Keratinocyte (primary cell): ENCODE data around the gene RGS1. TPM values are rescaled to one million over a fixed set of nuclear protein-coding genes. Genes with fewer than 3 reads are reported as not detected.
A peak's percentile ranks its signal among the peaks of the same experiment; 100 is the strongest.

Source experiments
- DNase-seq: peaks from one replicate; pipeline ENCODE4 v3.0.0-alpha.2; 2011; ENCODE audit warnings: low read depth, missing footprints, low spot score
- FAIRE-seq: peaks from 2 replicates; lab custom pipeline; 2011; peaks lifted over from hg19 to GRCh38; lab: Jason Lieb, UNC
- H2AFZ ChIP-seq: 2 replicates; pipeline ENCODE4 v1.6.0; 2012; ENCODE audit warnings: low read length, control low read depth, inconsistent platforms; ENCODE audit not compliant: control insufficient read depth
- H3K27ac ChIP-seq: 2 replicates; pipeline ENCODE4 v1.5.1; 2011; ENCODE audit warnings: low read length; ENCODE audit not compliant: control insufficient read depth, insufficient read depth
- H3K27me3 ChIP-seq: 3 replicates; pipeline ENCODE4 v1.6.0; 2011; ENCODE audit warnings: low read length; ENCODE audit not compliant: control insufficient read depth, insufficient read depth; ENCODE audit errors: extremely low read depth
- H3K36me3 ChIP-seq, 2 experiments: 2 replicates in 1 of 2; 3 replicates in 1 of 2; pipeline ENCODE4 v1.5.1; 2011; ENCODE audit warnings: low read length in 2 of 2, mild to moderate bottlenecking in 1 of 2; ENCODE audit not compliant: control insufficient read depth in 2 of 2, insufficient read depth in 2 of 2; ENCODE audit errors: extremely low read depth in 1 of 2
- H3K4me1 ChIP-seq: 3 replicates; pipeline ENCODE4 v1.5.1; 2011; ENCODE audit warnings: low read length; ENCODE audit not compliant: control insufficient read depth, insufficient read depth; ENCODE audit errors: extremely low read depth
- H3K4me2 ChIP-seq: 3 replicates; pipeline ENCODE4 v1.6.0; 2011; ENCODE audit warnings: low read depth, low read length; ENCODE audit not compliant: control insufficient read depth, insufficient read depth; ENCODE audit errors: extremely low read depth
- H3K4me3 ChIP-seq, 3 experiments: fragments of 200-600 bp in 1 of 3; sonication (generic) in 1 of 3; 2 replicates in 2 of 3; 3 replicates in 1 of 3; pipeline ENCODE4 v1.5.1; 2011 to 2016; ENCODE audit warnings: low read length in 3 of 3, mild to moderate bottlenecking in 3 of 3, control low read depth in 2 of 3, inconsistent platforms in 1 of 3, low read depth in 1 of 3, mixed read lengths in 1 of 3, mixed run types in 1 of 3, moderate library complexity in 1 of 3; ENCODE audit not compliant: control insufficient read depth in 2 of 3, insufficient read depth in 2 of 3; ENCODE audit errors: extremely low read depth in 1 of 3
- H3K79me2 ChIP-seq: 2 replicates; pipeline ENCODE4 v1.6.0; 2012; ENCODE audit warnings: low read length; ENCODE audit not compliant: control insufficient read depth, insufficient read depth
- H3K9ac ChIP-seq: 3 replicates; pipeline ENCODE4 v1.6.0; 2011; ENCODE audit warnings: low read length; ENCODE audit not compliant: control insufficient read depth, insufficient read depth; ENCODE audit errors: extremely low read depth
- H3K9me1 ChIP-seq: 3 replicates; pipeline ENCODE4 v1.6.0; 2011; ENCODE audit warnings: low read length; ENCODE audit not compliant: control insufficient read depth, insufficient read depth; ENCODE audit errors: extremely low read depth
- H3K9me3 ChIP-seq: 2 replicates; pipeline ENCODE4 v1.5.1; 2012; ENCODE audit warnings: low read depth, low read length; ENCODE audit not compliant: control insufficient read depth
- H4K20me1 ChIP-seq: 3 replicates; pipeline ENCODE4 v1.6.0; 2011; ENCODE audit warnings: low read length; ENCODE audit not compliant: control insufficient read depth, insufficient read depth; ENCODE audit errors: extremely low read depth
- CTCF ChIP-seq, 3 experiments: IDR thresholded peaks in 1 of 3; conservative IDR thresholded peaks in 1 of 3; optimal IDR thresholded peaks in 1 of 3; 2 replicates in 2 of 3; 3 replicates in 1 of 3; pipeline versions ENCODE3 to v1.5.1; 2011; ENCODE audit warnings: low read length in 3 of 3, mild to moderate bottlenecking in 3 of 3, moderate library complexity in 2 of 3, control low read depth in 1 of 3, inconsistent platforms in 1 of 3; ENCODE audit not compliant: insufficient read depth in 2 of 3; ENCODE audit errors: extremely low read depth in 1 of 3
- EZH2 ChIP-seq: IDR thresholded peaks from one replicate; pipeline ENCODE4 v1.6.1; 2012; ENCODE audit warnings: inconsistent platforms, mild to moderate bottlenecking, low read length, moderate library complexity
- dilution Hi-C: fragments of 300-500 bp; cut with MboI; formaldehyde crosslinking; loops from one replicate; pipeline ENCODE4 v1.7.0; 2020; ENCODE audit warnings: low sequenced_read_pairs; ENCODE audit not compliant: extremely low pct_ligation_motif_present
- polyA plus RNA-seq, 5 experiments: library from polyadenylated mRNA; depleted of rRNA in 3 of 5; stranded (reverse) in 3 of 5; stranded (forward) in 1 of 5; unstranded in 1 of 5; fragments of >200 nt; gene quantifications; 1 replicate in 1 of 5; 2 replicates in 3 of 5; 3 replicates in 1 of 5; pipeline versions ENCODE4 v1.2.1 to v1.2.3, GENCODE V29; 2011 to 2012; ENCODE audit warnings: missing spikeins in 2 of 5, low read depth in 1 of 5, low replicate concordance in 1 of 5

Gene RGS1
- polyA plus RNA-seq, 1 donor (not counting 4 experiments of a cell fraction or from before 2014, with no cell fraction given), result 0.05 TPM

- Histone ChIP-seq H3K27ac (no peak overlapping the region), H3K4me1 (no peaks in the 10 kb centered on the region), H3K9me1 (no peaks in the 10 kb centered on the region), H2AFZ (no peak overlapping the region), H3K79me2 (no peaks in the 10 kb centered on the region), H3K4me2 (no peak overlapping the region), H3K4me3 (no peak overlapping the region), H3K27me3 (no peaks in the 10 kb centered on the region), H3K36me3 (no peaks in the 10 kb centered on the region), H3K9ac (no peak overlapping the region), H3K9me3 (no peaks in the 10 kb centered on the region), H4K20me1 (no peaks in the 10 kb centered on the region)
- DNase-seq, result no peak
- FAIRE-seq, result peak; percentile 61
- TF ChIP-seq EZH2 (no peak), CTCF (optimal IDR thresholded peaks at IDR 0.05 in 1 of 3, IDR thresholded peaks at IDR 0.05 in 1 of 3, conservative IDR thresholded peaks at IDR 0.05 in 1 of 3; ENCODE audit: extremely low read depth in 1 of 3, insufficient read depth in 2 of 3, low read length in 3 of 3) (peak; percentile 41 to 56 (median 41))
- dilution Hi-C loops, result no loop called here
These were observed 4.9 kb downstream of the RGS1 start for GRCh38 chr1:192580351-192580962.

GRCh38 chr1:192581131-192581927, 5.8 kb downstream of the RGS1 start:
- H3K27ac ChIP-seq, result no peak overlapping the region
- no peak for DNase-seq
- H3K9me1 ChIP-seq, result no peaks in the 10 kb centered on the region
- H3K9me3 ChIP-seq, result no peaks in the 10 kb centered on the region
- no peak for TF ChIP-seq CTCF (optimal IDR thresholded peaks at IDR 0.05 in 1 of 3, IDR thresholded peaks at IDR 0.05 in 1 of 3, conservative IDR thresholded peaks at IDR 0.05 in 1 of 3; ENCODE audit: extremely low read depth in 1 of 3, insufficient read depth in 2 of 3, low read length in 3 of 3)
- TF ChIP-seq EZH2, result no peak
- H3K4me1 ChIP-seq, result no peaks in the 10 kb centered on the region
- H3K27me3 ChIP-seq, result no peaks in the 10 kb centered on the region
- no peaks in the 10 kb centered on the region for H4K20me1 ChIP-seq
- no peaks in the 10 kb centered on the region for H3K79me2 ChIP-seq
- FAIRE-seq, result no peak
- H3K4me3 ChIP-seq, result no peak overlapping the region
- dilution Hi-C loops, result no loop called here
- no peak overlapping the region for H3K4me2 ChIP-seq
- H2AFZ ChIP-seq, result no peak overlapping the region
- no peaks in the 10 kb centered on the region for H3K36me3 ChIP-seq
- no peak overlapping the region for H3K9ac ChIP-seq
